ENCODE measurements around the gene FEZ2. TPM values are rescaled to one million over a fixed set of nuclear protein-coding genes. Genes with fewer than 3 reads are reported as not detected.

Gene FEZ2
- total RNA-seq, 1 donor from 2014 or later: 60.4 TPM

DNA sequence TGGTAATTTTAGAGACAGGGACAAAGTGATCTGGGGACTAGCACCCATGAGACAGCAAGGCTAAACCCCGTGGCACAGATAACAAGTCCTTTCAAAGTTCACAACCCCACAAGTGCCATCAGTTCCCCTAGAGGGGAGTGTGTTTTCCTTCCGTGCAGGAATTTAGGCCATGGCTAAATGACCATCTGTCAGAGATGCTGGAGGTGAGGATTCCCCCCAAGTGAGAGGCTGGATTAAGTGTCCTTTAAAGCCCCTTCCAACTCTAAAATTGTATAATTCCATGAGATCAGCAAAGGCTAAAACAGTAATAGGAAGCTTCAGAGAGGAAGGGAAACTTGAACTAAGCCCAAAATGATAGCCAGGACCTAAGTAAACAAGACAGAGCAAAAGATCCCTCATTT lies 8.7 kb downstream of the FEZ2 start:
- no peak for DNase-seq (ENCODE audit: low read depth)
- H3K4me3 ChIP-seq (ENCODE audit: low read depth, low read length): no peak overlapping the region
- TF ChIP-seq, protein P1, sequence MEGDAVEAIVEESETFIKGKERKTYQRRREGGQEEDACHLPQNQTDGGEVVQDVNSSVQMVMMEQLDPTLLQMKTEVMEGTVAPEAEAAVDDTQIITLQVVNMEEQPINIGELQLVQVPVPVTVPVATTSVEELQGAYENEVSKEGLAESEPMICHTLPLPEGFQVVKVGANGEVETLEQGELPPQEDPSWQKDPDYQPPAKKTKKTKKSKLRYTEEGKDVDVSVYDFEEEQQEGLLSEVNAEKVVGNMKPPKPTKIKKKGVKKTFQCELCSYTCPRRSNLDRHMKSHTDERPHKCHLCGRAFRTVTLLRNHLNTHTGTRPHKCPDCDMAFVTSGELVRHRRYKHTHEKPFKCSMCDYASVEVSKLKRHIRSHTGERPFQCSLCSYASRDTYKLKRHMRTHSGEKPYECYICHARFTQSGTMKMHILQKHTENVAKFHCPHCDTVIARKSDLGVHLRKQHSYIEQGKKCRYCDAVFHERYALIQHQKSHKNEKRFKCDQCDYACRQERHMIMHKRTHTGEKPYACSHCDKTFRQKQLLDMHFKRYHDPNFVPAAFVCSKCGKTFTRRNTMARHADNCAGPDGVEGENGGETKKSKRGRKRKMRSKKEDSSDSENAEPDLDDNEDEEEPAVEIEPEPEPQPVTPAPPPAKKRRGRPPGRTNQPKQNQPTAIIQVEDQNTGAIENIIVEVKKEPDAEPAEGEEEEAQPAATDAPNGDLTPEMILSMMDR (conservative IDR thresholded peaks at IDR 0.05; ENCODE audit: low read depth, low read length): no peak

DNA sequence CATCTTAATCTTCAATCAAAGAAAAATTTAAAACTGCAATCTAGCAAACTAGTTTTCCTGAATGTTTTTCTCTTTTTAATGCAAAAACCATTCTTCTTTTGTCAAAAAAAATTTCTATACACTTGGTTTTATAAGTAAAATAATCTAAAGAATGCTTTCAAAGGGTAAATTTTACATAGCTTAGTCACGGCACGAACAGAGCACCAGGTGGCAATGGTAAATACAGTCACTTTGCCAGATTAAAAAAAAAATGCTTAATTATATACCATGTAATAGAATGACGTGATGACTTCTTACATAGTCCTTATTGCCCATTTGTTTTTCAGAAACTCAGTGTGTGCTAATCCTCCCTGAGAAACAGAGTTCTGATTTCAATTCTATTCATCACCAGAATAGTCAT lies 10.4 kb downstream of the FEZ2 start:
- TF ChIP-seq, protein P1 (conservative IDR thresholded peaks at IDR 0.05; ENCODE audit: low read depth, low read length): no peak
- no peak overlapping the region for H3K4me3 ChIP-seq (ENCODE audit: low read depth, low read length)
- DNase-seq (ENCODE audit: low read depth): no peak

DNA sequence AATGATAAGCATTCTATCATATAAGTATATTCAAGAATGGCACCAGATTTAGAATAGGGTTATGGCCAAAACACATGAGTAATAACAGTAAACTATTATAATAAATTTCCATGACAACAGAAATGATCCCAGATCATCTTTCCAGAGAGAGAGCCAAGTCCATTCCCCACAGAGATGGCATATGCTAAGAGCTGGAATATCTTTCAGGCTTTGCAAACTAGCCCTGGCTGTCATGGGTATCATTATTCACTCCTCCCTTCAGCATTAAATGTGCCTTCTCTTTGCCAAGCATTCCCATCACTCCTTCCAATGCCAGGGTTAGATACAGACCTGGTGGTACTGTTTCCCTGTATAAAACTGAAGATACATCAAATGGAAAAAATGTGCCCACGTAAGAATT lies 10.9 kb downstream of the FEZ2 start:
- no peak for DNase-seq (ENCODE audit: low read depth)
- TF ChIP-seq, protein P1 (conservative IDR thresholded peaks at IDR 0.05; ENCODE audit: low read depth, low read length): no peak
- no peak overlapping the region for H3K4me3 ChIP-seq (ENCODE audit: low read depth, low read length)

DNA sequence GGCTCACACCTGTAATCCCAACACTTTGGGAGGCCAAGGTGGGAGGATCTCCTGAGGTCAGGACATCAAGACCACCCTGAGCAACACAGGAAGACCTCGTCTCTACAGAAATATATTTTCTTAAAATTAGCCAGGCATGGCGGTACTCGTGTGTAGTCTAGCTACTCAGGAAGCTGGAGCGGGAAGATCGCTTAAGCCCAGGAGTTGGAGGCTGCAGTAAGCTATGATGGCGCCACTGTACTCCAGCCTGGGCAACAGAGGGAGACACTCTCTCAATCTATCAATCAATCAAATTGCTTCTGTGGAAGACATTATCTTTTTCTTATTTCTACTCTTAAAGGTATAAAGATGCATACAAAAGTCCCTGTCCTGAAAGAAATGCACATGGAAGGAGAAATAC lies 11.3 kb downstream of the FEZ2 start:
- no peak for DNase-seq (ENCODE audit: low read depth)
- H3K4me3 ChIP-seq (ENCODE audit: low read depth, low read length): no peak overlapping the region
- TF ChIP-seq, protein P1 (conservative IDR thresholded peaks at IDR 0.05; ENCODE audit: low read depth, low read length): no peak

DNA sequence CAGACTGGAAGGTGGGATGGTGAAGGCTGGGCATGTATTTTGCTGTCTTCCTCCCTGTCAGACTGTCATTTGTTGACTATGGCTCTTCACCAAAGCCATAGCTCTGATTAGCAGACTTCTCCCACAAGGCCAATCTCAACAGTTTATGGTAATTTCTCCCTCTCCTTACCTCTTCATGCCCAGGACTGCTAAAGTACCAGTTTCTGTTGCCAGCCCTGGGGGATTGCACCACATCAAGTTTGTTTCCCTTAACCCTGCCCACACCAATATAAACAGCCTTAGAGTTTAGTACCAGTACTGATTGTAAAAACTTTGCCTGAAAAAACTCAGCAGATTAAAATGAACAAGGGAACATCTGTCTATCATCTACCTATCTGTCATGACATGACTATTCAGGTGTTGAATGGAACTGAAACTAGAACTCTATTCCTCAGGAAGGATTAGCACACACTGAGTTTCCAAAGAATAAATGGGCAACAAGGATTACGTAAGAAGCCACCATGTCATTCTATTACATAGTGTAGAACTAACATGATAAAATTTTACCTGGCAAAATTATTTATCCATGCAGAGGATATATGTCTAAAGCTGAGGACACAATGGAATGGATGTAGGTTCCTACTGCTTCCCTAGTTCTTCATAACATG lies 13.7 kb downstream of the FEZ2 start:
- DNase-seq (ENCODE audit: low read depth): no peak
- TF ChIP-seq, protein P1 (conservative IDR thresholded peaks at IDR 0.05; ENCODE audit: low read depth, low read length): no peak
- no peak overlapping the region for H3K4me3 ChIP-seq (ENCODE audit: low read depth, low read length)

DNA sequence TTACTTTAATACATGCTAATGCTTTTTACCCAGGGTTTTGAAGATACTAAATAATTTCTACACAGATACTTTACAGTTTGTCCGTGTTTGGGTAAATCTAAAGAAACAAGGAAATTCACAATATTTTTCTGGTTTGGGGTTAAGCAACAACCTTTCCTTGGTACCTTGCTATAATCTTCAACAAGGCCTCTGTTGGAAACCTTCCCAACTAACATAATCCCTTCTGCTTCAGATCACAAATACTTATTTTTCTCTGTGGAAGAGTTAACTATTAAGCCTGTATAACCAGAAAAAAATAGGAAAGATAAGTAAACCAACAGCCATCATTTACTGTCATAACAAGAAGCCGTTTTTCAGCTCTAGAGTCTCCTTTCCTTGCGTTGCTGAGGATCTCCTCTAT lies 15.0 kb downstream of the FEZ2 start:
- TF ChIP-seq, protein P1 (conservative IDR thresholded peaks at IDR 0.05; ENCODE audit: low read depth, low read length): no peak
- DNase-seq (ENCODE audit: low read depth): no peak
- H3K4me3 ChIP-seq (ENCODE audit: low read depth, low read length): no peak overlapping the region

DNA sequence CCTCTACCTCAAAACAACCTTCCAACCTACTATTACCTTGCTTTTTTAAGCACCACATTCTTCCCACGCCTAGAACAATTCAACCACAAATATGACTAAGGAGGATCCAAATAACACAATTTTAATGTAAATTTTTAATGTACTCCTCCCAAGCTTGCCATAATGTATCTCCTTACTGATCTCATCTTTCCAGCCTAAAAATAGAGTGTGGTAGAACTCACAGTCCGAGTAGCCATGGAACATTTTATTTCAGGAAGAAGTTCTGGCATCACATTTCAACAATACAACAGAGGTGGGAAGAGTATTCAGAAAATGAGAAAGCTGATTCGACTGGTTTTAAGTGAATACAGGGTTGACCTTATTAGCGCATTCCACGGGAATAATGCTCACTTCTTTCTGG lies 15.4 kb downstream of the FEZ2 start:
- H3K4me3 ChIP-seq (ENCODE audit: low read depth, low read length): no peak overlapping the region
- no peak for DNase-seq (ENCODE audit: low read depth)
- TF ChIP-seq, protein P1 (conservative IDR thresholded peaks at IDR 0.05; ENCODE audit: low read depth, low read length): no peak

All from epithelial cell of proximal tubule (primary cell).